ENCODE results near the gene ARHGAP22. TPM values are rescaled to one million over a fixed set of nuclear protein-coding genes. Genes with fewer than 3 reads are reported as not detected.

The ARHGAP22 gene
- total RNA-seq, 1 donor from 2014 or later = 5.1 TPM

- Mint-ChIP-seq H3K4me1 (ENCODE audit: unreplicated experiment) (peaks cover 7% of the 10 kb centered on the region), H3K27me3 (peaks cover 15% of the 10 kb centered on the region), H3K27ac (no peak overlapping the region), H3K4me3 (no peak overlapping the region), H3K9me3 (peaks cover 12% of the 10 kb centered on the region), H3K36me3 (no peaks in the 10 kb centered on the region)
- TF ChIP-seq CTCF (conservative IDR thresholded peaks at IDR 0.05) = no peak
- DNase-seq (ENCODE audit: extremely low spot score, unreplicated experiment) = no peak
Observed at GRCh38 chr10:48587819-48588218, 17.1 kb downstream of the ARHGAP22 start.

- H3K27me3 Mint-ChIP-seq = peaks cover 14% of the 10 kb centered on the region
- TF ChIP-seq CTCF (conservative IDR thresholded peaks at IDR 0.05) = no peak
- H3K27ac Mint-ChIP-seq = no peak overlapping the region
- H3K9me3 Mint-ChIP-seq = peaks cover 12% of the 10 kb centered on the region
- no peak overlapping the region for H3K4me3 Mint-ChIP-seq
- DNase-seq (ENCODE audit: extremely low spot score, unreplicated experiment) = no peak
- no peaks in the 10 kb centered on the region for H3K36me3 Mint-ChIP-seq
- peaks cover 7% of the 10 kb centered on the region for H3K4me1 Mint-ChIP-seq (ENCODE audit: unreplicated experiment)
Observed at GRCh38 chr10:48587101-48587500, 17.8 kb downstream of the ARHGAP22 start.

- no peaks in the 10 kb centered on the region for H3K4me1 Mint-ChIP-seq (ENCODE audit: unreplicated experiment)
- H3K27me3 Mint-ChIP-seq = peaks cover 25% of the 10 kb centered on the region
- no peak overlapping the region for H3K27ac Mint-ChIP-seq
- no peak for DNase-seq (ENCODE audit: extremely low spot score, unreplicated experiment)
- peaks cover 5% of the 10 kb centered on the region for H3K9me3 Mint-ChIP-seq
- H3K4me3 Mint-ChIP-seq = no peak overlapping the region
- no peaks in the 10 kb centered on the region for H3K36me3 Mint-ChIP-seq
- TF ChIP-seq CTCF (conservative IDR thresholded peaks at IDR 0.05) = no peak
Observed at GRCh38 chr10:48582970-48583369, 21.9 kb downstream of the ARHGAP22 start.

GRCh38 chr10:48580236-48580635, 24.6 kb downstream of the ARHGAP22 start:
- TF ChIP-seq CTCF (conservative IDR thresholded peaks at IDR 0.05) = no peak

DNA sequence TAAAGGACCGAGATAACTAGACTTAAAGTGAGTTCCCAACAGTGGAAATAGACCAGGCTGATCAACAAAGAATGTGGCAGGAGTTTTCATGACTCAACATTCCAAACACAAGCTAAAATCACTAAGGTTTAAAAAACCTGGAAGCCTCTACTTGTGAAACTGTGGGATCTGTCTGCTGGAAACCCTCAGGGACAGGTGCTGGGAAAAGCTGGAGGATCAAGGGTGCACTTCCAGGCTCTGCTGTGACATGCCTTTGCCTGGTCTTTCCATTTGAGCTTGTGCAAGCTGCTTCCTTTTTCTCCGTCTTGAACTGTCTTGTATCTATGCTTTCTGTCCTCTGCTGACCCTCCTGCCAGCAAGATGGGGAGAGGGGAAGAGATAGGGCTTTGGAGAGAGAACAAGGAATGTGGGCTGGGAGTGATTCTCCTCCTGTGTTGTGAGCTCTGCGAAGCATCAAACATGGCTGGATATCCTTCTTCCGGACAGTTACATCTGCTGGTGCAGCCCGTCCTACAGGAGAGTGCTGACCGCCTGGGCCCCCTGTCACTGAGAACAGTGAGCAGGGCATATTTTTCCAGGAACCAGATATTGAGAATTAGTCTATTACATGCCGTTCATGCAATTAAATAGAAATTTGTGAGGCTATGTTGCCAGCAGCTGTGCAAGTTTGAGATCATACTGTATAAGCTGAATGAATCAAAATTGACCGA, 25.5 kb downstream of the ARHGAP22 start:
- Mint-ChIP-seq H3K9me3 (no peaks in the 10 kb centered on the region), H3K4me1 (ENCODE audit: unreplicated experiment) (no peaks in the 10 kb centered on the region)

More at GRCh38 chr10:48580236-48580635, 24.6 kb downstream of the ARHGAP22 start:
- no peak for DNase-seq (ENCODE audit: extremely low spot score, unreplicated experiment)
- Mint-ChIP-seq H3K4me1 (ENCODE audit: unreplicated experiment) (no peaks in the 10 kb centered on the region), H3K4me3 (no peak overlapping the region), H3K9me3 (peaks cover 2% of the 10 kb centered on the region), H3K27me3 (peaks cover 25% of the 10 kb centered on the region), H3K36me3 (no peaks in the 10 kb centered on the region), H3K27ac (no peak overlapping the region)

More for the DNA sequence above, 25.5 kb downstream of the ARHGAP22 start:
- no peak overlapping the region for H3K27ac Mint-ChIP-seq
- H3K4me3 Mint-ChIP-seq = no peak overlapping the region
- no peak for DNase-seq (ENCODE audit: extremely low spot score, unreplicated experiment)
- no peak for TF ChIP-seq CTCF (conservative IDR thresholded peaks at IDR 0.05)
- no peaks in the 10 kb centered on the region for H3K36me3 Mint-ChIP-seq
- H3K27me3 Mint-ChIP-seq = peaks cover 25% of the 10 kb centered on the region
